ENCODE results near the gene CAMK1D. TPM values are rescaled to one million over a fixed set of nuclear protein-coding genes. Genes with fewer than 3 reads are reported as not detected.

The CAMK1D gene
- total RNA-seq, 1 experiment from 2014 or later = 10.2 TPM

GRCh38 chr10:12608761-12609160 lies 259.4 kb downstream of the CAMK1D start:
- no peak for ATAC-seq
- TF ChIP-seq, protein P1, sequence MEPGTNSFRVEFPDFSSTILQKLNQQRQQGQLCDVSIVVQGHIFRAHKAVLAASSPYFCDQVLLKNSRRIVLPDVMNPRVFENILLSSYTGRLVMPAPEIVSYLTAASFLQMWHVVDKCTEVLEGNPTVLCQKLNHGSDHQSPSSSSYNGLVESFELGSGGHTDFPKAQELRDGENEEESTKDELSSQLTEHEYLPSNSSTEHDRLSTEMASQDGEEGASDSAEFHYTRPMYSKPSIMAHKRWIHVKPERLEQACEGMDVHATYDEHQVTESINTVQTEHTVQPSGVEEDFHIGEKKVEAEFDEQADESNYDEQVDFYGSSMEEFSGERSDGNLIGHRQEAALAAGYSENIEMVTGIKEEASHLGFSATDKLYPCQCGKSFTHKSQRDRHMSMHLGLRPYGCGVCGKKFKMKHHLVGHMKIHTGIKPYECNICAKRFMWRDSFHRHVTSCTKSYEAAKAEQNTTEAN (CRISPR knock-in tag; IDR thresholded peaks at IDR 0.05) = no peak
- TF ChIP-seq GRHL2 (CRISPR knock-in tag; IDR thresholded peaks at IDR 0.05; ENCODE audit: insufficient replicate concordance, severe bottlenecking) = no peak
- no peak for TF ChIP-seq EMX1 (CRISPR knock-in tag; IDR thresholded peaks at IDR 0.05)
- TF ChIP-seq ZNF532 (CRISPR knock-in tag; IDR thresholded peaks at IDR 0.05; ENCODE audit: borderline replicate concordance) = no peak
- TF ChIP-seq ZNF317 (CRISPR knock-in tag; IDR thresholded peaks at IDR 0.05; ENCODE audit: borderline replicate concordance, low read depth) = no peak
- no peak for TF ChIP-seq ZNF232 (CRISPR knock-in tag; IDR thresholded peaks at IDR 0.05)
- TF ChIP-seq CREB1 (CRISPR knock-in tag; IDR thresholded peaks at IDR 0.05) = no peak
- TF ChIP-seq ZNF423 (CRISPR knock-in tag; IDR thresholded peaks at IDR 0.05) = no peak
- TF ChIP-seq, protein P2, sequence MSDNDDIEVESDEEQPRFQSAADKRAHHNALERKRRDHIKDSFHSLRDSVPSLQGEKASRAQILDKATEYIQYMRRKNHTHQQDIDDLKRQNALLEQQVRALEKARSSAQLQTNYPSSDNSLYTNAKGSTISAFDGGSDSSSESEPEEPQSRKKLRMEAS (CRISPR knock-in tag; IDR thresholded peaks at IDR 0.05) = no peak
- no peak for TF ChIP-seq MXD4 (CRISPR knock-in tag; IDR thresholded peaks at IDR 0.05; ENCODE audit: borderline replicate concordance)
- TF ChIP-seq, protein P3, sequence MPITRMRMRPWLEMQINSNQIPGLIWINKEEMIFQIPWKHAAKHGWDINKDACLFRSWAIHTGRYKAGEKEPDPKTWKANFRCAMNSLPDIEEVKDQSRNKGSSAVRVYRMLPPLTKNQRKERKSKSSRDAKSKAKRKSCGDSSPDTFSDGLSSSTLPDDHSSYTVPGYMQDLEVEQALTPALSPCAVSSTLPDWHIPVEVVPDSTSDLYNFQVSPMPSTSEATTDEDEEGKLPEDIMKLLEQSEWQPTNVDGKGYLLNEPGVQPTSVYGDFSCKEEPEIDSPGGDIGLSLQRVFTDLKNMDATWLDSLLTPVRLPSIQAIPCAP (CRISPR knock-in tag; IDR thresholded peaks at IDR 0.05) = no peak
- TF ChIP-seq NR2C2 (CRISPR knock-in tag; IDR thresholded peaks at IDR 0.05) = no peak
- no peak for TF ChIP-seq OVOL2 (CRISPR knock-in tag; IDR thresholded peaks at IDR 0.05; ENCODE audit: borderline replicate concordance)
- no peak for TF ChIP-seq E2F1 (CRISPR knock-in tag; IDR thresholded peaks at IDR 0.05)
- TF ChIP-seq, protein P4, sequence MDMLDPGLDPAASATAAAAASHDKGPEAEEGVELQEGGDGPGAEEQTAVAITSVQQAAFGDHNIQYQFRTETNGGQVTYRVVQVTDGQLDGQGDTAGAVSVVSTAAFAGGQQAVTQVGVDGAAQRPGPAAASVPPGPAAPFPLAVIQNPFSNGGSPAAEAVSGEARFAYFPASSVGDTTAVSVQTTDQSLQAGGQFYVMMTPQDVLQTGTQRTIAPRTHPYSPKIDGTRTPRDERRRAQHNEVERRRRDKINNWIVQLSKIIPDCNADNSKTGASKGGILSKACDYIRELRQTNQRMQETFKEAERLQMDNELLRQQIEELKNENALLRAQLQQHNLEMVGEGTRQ (CRISPR knock-in tag; IDR thresholded peaks at IDR 0.05) = no peak
- TF ChIP-seq KAT7 (CRISPR knock-in tag; IDR thresholded peaks at IDR 0.05; ENCODE audit: borderline replicate concordance) = no peak
- TF ChIP-seq HMGA2 (CRISPR knock-in tag; IDR thresholded peaks at IDR 0.05) = no peak
- no peak overlapping the region for H3K27ac Mint-ChIP-seq
- 0 out of 2 replicates have a peak, but pooled peaks cover 3% of the 10 kb centered on the region for H3K4me1 Mint-ChIP-seq
- POLR2A ChIA-PET = no interaction called here
- peaks cover 6% of the 10 kb centered on the region; the same call in 1 of the 2 replicates for H3K9me3 Mint-ChIP-seq
- DNase-seq (ENCODE audit: low spot score) = no peak
- H3K27me3 Mint-ChIP-seq (ENCODE audit: low read depth) = no peaks in the 10 kb centered on the region
- CTCF ChIA-PET = no interaction called here
- no peaks in the 10 kb centered on the region for H3K36me3 Mint-ChIP-seq
- no peak overlapping the region for H3K4me3 Mint-ChIP-seq

GRCh38 chr10:12609435-12609834 lies 260.1 kb downstream of the CAMK1D start:
- no peak overlapping the region for H3K4me3 Mint-ChIP-seq
- H3K4me1 Mint-ChIP-seq = 0 out of 2 replicates have a peak, but pooled peaks cover 3% of the 10 kb centered on the region
- no peaks in the 10 kb centered on the region for H3K27me3 Mint-ChIP-seq (ENCODE audit: low read depth)
- ATAC-seq (no peak), DNase-seq (ENCODE audit: low spot score) (no peak)
- no peak overlapping the region for H3K27ac Mint-ChIP-seq
- CTCF ChIA-PET = interaction anchor here (0.9 kb wide), 1 partner anchor 47 kb away, joined by 4 read pairs; no protein-coding TSS in a partner anchor
- H3K36me3 Mint-ChIP-seq = no peaks in the 10 kb centered on the region
- POLR2A ChIA-PET = no interaction called here
- peaks cover 6% of the 10 kb centered on the region; the same call in 1 of the 2 replicates for H3K9me3 Mint-ChIP-seq
- TF ChIP-seq MYBL2 (CRISPR knock-in tag; IDR thresholded peaks at IDR 0.05) (no peak), ZNF263 (CRISPR knock-in tag; IDR thresholded peaks at IDR 0.05; ENCODE audit: low read depth) (no peak), GABPB1 (CRISPR knock-in tag; IDR thresholded peaks at IDR 0.05) (no peak), ZNF121 (CRISPR knock-in tag; IDR thresholded peaks at IDR 0.05) (no peak), SMAD4 (CRISPR knock-in tag; IDR thresholded peaks at IDR 0.05) (no peak), NFATC4 (CRISPR knock-in tag; IDR thresholded peaks at IDR 0.05) (no peak), GTF2I (CRISPR knock-in tag; conservative IDR thresholded peaks at IDR 0.05) (no peak)
- TF ChIP-seq, protein P5, sequence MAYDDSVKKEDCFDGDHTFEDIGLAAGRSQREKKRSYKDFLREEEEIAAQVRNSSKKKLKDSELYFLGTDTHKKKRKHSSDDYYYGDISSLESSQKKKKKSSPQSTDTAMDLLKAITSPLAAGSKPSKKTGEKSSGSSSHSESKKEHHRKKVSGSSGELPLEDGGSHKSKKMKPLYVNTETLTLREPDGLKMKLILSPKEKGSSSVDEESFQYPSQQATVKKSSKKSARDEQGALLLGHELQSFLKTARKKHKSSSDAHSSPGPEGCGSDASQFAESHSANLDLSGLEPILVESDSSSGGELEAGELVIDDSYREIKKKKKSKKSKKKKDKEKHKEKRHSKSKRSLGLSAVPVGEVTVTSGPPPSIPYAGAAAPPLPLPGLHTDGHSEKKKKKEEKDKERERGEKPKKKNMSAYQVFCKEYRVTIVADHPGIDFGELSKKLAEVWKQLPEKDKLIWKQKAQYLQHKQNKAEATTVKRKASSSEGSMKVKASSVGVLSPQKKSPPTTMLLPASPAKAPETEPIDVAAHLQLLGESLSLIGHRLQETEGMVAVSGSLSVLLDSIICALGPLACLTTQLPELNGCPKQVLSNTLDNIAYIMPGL (CRISPR knock-in tag; IDR thresholded peaks at IDR 0.05) = no peak
- TF ChIP-seq, protein P6, sequence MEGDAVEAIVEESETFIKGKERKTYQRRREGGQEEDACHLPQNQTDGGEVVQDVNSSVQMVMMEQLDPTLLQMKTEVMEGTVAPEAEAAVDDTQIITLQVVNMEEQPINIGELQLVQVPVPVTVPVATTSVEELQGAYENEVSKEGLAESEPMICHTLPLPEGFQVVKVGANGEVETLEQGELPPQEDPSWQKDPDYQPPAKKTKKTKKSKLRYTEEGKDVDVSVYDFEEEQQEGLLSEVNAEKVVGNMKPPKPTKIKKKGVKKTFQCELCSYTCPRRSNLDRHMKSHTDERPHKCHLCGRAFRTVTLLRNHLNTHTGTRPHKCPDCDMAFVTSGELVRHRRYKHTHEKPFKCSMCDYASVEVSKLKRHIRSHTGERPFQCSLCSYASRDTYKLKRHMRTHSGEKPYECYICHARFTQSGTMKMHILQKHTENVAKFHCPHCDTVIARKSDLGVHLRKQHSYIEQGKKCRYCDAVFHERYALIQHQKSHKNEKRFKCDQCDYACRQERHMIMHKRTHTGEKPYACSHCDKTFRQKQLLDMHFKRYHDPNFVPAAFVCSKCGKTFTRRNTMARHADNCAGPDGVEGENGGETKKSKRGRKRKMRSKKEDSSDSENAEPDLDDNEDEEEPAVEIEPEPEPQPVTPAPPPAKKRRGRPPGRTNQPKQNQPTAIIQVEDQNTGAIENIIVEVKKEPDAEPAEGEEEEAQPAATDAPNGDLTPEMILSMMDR (IDR thresholded peaks at IDR 0.05) = no peak

Data from WTC11 (cell line).